CD4-positive, alpha-beta T cell treated with Interleukin-12 subunit alpha and Interleukin-12 subunit beta, for 1 hour (primary cell): Measurements from ENCODE around the gene SPATS2.

ENCODE experiments used
- DNase-seq: peaks from one replicate; pipeline ENCODE4 v3.0.0-alpha.2; 2020

The SPATS2 gene

GRCh38 chr12:49560695-49561094, 193.4 kb downstream of the SPATS2 start:
- DNase-seq, result no peak

DNA sequence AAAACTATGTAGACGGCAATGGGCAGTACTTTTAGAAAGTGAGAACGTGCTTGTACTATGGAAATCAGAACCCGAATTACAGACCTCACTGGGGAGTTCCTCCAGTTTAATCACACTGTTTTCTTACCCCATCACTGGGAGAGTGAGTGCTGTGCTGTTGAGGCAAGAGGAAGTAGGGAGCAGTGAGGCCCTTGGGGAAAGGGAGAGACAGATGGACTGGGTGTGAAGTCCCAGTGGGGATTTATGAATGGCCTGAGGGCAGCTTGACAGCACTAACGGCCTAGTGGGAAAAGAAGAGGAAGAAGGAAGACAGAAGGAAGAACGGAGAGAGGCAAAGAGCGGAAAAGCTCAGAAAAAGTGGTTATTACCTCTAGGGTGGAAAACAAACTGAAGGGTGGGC, 195.0 kb downstream of the SPATS2 start:
- DNase-seq, result no peak

DNA sequence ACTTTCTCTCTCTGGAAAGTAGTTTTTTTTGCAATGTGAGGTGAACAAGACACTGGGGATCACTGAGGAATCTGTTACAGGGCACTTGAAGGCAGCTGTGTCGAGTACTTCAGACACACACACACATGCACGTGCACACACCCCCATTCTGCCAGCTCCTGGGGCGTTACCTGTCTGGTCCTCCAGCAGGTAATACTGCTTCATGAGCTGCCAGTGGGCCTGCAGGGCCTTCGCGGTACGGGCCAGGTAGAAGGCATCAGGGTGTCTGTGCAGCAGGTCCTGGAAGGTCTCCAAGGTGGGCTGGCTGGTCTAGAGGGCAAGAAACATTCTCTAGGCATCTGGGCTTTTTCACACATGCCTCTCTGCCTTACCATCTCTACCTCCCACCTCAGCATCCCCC, 195.6 kb downstream of the SPATS2 start:
- DNase-seq, result no peak

- DNase-seq, result no peak
These were observed 196.9 kb downstream of the SPATS2 start for GRCh38 chr12:49563951-49564685.

- no peak for DNase-seq
These were observed 197.6 kb downstream of the SPATS2 start for GRCh38 chr12:49564686-49565405.

DNA sequence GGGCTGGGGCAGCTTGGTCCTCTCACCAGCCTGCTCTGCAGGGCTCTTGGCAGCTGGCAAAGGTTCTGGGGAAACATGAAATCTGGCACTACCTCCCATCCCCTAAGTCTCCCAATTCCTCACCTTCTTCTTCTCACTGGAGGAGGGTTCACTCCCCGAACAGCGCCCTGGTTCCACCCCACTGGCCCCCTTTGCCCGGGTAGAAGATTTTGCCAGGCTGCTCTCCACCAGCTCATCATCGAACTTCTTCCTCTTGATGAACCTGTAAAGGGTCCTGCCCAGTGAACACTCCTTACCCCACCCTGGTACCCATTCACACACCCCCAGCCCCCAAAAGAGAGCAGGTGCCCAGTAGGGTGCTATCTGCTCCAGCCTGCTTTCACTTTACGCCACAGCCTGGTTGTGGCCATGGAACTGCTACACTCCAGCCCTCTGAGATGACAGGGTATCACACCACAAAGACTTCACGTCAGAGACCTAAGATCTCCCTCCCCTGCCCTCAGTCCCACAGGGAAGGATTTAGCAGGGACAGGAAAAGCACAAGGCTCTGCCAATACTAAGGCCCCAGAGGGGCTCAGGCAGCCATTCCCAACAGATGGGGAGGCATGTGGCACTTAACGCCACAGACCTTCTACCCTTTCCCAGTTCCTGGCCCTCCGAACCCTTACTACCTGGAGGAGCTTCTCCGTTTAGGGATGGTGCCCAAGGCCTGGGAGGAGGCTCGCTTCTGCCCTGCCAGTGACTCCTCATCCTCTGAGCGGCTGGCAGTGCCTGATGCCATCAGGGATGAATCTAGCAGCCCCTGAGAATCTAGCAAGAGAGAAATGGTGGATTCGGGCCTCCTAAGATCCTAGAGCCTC, 198.4 kb downstream of the SPATS2 start:
- DNase-seq, result no peak

DNA sequence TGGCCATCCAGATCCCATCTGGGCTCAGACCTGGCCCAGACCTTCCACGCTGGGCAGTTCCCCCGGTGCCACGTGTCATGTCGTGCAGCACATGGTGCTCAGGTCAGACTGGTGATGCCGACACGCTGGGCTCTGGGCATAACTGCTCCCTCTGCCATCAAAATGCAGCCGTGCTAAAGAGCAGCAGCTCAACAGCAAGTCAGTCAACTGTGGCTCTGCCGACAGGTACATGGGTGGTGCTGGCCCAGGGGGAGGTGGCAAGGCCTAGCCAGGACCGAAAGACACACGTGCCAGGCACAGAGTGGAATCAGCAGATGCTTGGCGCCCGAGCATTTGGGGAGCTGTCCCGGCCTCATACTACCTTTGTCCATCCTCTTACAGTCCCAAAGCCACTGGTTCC, 199.1 kb downstream of the SPATS2 start:
- DNase-seq, result no peak

GRCh38 chr12:49567302-49567610, 200.0 kb downstream of the SPATS2 start:
- no peak for DNase-seq

GRCh38 chr12:49567611-49568441, 200.6 kb downstream of the SPATS2 start, which contains the start of gene MCRS1:
Gene MCRS1 (minus strand): TSS chr12:49568142. CDS start chr12:49566731, 1,411 bp downstream.
- peak; percentile 91 for DNase-seq

DNA sequence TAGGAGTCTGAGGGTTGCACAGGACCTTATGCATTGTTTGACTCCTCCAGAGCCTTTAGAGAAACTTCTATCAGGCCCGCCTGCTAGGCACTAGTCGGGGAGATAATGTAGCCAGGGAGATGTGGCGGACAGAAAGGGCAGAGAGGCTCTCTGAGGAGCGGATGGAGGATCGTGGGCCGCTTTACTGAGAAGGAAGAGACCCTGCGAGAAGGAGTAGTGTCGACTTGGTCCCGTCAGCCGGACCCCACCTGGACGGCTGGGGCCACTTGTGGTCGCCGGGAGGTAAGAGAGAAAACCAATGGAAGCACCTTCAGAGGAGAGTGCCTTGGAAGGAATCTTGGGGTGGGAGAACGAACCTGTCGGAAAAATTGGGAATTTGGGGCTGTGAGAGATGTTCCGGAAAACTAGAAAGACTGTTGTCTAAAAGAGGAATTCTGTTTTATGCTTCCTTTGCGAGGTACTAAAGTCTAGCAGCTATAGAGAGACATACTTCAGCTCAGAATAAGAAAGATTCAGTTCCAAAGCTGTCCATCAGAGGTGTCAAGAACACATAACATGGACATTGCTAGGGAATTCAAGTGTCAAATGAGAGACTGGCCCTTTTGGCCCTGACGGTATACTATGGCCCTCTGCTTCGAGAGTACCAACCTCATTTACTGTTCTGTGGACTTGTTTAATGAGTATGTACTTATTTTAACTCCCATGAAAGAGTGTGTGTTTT, 201.3 kb downstream of the SPATS2 start:
- DNase-seq, result peak; percentile 10
